Stimulated activated CD4-positive, alpha-beta T cell treated with anti-CD3 and anti-CD28 coated beads, Interleukin-15, amount 100 ng/mL, for 24 hours (primary cell): ENCODE data around the gene CDH4.

ENCODE experiments used
- DNase-seq: peaks from one replicate; pipeline ENCODE4 v3.0.0-alpha.2; 2020

Gene CDH4

DNA sequence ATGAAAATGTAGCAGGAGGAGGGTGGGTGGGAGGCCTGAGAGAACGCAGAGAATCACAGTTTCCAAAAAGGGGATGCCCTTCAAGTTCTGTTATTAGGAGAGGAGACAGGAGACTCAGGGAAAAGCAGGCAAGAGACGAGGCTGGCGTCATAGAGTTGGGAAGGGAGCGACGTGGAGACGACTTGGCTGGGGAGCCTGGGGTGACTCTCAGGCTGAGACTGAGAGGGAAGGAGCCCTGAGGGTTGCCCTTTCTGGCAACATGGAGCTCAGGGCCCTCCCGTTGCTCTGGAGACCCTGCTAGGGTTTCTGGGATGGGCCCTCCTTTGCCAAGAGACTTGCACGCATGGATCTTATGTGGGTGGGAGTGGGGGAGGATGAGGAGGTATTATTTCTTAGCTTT lies 108.9 kb downstream of the CDH4 start:
- no peak for DNase-seq

DNA sequence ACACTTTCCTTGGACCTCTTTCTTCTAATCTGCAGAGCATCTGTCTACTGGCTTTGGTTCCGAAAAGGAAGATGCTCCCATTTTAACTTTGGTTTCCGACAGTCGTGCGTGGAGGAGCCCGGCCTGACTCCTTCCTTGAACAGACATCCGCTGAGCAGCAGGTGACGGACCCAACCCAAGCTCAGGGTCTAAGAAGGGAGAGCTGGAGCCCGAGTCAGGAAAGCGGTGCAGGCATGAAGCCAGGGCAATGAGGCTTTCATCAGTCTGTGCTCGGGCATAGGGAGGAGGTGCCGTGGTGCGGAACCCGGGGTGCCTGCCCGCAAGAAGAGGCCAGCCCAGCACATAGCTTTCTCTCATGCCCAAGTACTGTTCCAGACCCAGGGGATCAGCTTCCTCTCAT lies 109.4 kb downstream of the CDH4 start:
- no peak for DNase-seq

DNA sequence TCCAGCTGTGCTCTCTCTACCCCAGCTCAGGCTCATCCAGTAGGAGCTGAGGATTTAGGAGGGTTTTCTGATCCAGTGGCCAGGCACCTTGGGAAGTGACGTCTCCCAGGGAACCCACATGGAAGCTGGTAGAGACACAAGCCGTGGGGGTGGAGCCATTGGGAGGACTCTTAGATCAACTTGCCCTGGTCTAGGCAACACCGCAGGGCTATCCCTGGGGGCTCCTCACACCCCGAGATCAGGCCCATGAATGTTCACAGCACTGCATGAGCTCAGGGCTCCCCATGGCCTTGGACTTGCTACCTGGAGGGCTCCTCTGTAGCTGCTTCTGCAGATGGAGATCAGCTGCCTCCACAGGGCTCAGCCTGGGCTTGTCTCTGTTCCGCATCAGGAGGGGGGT lies 112.1 kb downstream of the CDH4 start:
- DNase-seq = no peak

DNA sequence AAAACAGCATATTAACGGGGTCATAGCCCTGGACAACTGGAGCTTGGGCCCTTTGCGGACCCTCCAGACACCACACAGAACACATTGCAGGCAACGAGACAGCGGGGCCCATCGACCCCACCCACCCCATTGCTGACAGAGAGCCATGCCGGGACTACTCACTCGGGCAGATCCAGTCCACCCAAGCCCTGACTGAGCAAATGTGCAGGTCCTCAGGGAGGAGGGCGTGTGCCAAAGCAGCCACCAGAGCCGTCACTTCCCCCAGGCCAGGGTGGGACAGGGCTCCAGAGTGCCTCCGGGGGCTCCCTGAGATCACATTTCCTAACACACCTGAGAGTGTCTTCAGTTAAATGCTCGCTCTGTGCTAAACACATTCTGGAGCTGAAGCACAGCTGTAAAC lies 114.9 kb downstream of the CDH4 start:
- DNase-seq = no peak

DNA sequence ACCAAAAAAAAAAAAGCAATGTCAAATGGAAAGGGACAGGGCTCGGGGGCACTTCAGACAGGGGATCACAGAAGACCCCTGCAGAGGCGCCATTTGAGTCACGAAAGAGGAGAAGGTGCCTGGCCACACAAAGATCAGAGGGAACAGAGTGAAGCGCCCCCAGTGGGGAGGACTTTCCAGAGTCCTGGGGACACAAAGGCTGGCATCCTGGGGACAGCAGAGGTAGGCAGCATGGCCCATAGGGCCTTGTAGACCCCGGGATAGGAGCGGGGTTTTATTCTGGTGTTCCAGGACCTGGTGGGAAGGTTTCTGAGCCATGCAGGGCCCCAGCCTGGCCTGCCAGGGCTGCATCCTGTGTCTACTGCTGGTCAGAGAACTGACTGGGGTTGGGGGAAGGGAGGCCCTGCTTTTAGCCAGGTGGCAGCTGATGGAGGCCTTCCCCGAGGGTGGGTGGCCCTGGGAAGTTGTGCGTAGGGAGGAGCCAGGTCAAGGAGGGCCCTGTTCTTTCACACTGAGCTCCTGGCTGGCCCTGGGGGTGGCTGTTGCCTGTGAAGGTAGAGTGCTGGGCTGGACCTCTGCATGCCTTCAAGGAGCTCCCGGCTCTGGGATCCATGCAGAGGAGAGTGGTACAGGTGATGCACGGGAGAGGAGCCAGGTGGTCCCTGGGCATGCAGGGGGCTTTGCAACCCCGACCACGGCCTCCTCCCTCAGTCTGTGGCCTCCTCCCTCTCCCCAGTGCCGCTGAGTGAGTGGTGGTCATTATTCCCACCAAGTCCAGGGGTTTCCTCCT lies 117.9 kb downstream of the CDH4 start:
- DNase-seq = no peak

DNA sequence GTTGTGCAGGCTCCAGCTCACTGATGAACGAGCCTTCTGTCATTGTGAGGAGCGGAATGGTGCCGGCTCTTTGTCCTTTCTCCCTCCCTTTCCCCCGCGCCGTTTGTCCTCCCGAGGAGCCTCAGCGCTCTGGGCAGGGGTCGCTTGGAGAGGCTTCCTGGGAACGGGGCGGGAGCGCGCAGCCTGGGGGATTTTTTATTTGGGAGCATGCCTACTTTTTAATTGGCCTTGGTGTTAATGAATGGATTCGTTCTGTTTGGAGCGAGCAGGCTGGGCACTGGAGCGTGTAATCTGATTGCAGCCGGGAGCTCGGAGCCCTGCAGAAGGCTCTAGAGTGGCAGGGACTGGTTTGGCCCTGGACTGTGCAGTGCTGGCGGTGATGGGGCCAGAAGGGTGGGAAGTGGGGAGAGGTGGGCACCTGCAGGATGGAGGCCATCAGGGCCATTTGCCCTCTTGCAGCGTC lies 118.8 kb downstream of the CDH4 start:
- no peak for DNase-seq

DNA sequence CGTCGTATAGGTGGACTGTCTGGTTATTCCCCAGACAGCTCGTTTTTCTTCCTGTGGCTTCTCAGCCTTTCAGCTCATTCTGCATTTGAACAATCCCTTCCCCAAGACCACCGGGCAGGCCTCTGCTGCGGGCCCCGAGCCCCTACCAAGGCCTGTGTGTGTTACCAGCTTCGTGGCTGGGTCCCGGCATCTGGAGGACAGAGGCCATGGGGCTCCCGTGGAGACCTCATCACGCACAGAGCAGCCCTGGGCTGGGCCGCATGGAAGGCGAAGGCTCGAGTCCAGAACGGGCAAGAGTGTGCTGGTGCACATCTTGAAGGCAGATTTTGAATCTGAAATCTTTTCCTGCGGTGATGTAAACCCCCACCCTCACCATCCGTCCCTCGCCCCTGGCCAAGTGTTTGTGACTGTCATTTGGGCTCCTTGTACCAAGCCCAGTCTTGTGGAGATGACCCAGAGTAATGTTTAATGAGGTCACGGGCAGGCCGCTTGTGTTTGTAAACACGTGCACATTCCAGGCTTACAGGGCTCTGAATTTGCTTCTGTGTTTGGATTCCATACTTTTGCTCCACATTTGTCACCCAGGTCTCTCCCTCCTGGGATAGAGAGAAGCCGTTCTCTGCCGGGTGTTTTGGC lies 119.6 kb downstream of the CDH4 start:
- no peak for DNase-seq

DNA sequence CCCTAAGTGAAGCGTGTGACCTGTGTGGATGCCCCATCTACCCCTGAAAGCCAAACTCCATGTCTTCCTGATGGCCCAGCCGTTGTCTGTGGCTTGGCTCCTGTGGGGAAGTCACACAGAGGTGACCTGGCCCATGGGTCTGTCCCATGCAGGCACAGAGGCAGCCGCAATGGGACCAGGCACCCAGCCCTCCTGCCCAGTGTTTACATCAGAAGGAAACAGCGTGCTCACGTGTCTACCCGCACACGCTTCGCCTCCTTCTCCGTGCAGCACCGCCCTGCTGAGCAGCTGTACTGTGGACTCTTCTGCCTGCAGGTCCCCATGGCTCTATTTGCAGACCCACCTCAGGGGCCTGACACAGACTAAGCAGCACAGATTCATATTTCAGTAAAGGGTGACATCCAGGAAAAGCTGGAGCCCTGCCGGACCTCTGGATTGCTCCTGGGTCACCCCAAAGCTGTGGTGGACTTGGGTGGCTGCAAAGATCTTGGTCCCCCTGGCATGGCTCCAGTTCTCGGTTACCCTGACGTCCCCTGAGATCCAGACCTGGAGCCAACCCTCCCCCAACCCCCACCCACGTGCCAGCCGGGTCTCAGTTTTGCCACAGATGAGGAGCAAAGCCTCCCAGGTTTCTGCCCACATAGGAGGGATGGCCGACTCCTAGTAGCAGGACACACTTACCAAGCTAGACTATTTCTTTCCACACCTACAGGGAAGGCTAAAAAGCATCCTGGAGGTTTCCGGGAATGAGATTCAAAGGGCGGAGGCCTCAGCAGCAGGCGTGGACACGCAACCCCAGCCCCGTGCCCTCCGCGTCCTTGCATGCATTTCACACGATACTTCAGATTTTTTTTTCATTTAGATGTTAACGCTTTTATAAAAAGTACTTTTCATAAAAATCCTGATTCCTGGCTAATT lies 120.3 kb downstream of the CDH4 start:
- DNase-seq = no peak

DNA sequence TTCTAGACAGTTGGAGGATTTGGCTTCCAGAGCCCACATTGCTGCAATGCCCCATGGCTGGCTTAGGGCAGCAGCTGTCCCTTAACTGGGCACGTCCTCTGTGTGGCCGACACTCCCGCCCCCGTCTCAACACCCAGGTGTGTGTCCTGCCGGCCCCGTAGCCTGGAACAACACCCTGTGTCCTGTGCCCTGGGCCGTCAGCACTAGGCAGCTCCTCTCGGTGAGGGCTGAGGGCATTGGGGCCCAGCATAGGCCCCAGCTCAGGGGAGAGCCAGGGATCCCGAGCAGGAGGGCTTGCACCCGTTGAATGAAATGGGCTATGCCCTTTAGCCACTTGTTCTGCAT lies 121.0 kb downstream of the CDH4 start:
- no peak for DNase-seq

DNA sequence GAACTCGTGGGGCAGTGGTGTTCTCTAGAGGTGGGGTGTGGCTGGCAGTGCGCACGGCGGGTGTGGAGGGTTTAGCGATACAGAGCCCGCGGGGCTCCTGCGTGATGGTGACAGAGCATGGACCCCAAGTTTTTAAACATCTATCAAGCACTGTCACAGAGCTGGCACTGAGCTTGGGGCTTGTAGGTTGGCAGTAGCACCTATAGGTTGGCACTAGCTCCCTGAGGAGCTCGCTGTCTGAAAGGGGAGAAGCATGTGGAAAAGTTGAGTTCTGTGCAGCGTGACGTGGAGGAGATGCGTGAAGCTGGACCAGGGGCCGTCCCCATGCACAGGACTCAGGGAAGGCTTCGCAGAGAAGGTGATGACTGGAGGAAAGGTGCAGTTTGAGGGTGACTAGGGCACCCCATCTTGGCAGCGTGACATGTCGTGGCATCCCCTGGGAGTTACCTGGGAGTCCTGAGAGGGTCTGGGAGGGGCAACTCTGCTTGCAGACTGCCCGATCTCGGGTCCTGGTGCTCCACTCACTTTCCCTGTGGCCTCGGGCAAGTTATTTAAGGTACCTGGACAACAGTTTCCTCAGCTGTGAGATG lies 122.0 kb downstream of the CDH4 start:
- DNase-seq = no peak

DNA sequence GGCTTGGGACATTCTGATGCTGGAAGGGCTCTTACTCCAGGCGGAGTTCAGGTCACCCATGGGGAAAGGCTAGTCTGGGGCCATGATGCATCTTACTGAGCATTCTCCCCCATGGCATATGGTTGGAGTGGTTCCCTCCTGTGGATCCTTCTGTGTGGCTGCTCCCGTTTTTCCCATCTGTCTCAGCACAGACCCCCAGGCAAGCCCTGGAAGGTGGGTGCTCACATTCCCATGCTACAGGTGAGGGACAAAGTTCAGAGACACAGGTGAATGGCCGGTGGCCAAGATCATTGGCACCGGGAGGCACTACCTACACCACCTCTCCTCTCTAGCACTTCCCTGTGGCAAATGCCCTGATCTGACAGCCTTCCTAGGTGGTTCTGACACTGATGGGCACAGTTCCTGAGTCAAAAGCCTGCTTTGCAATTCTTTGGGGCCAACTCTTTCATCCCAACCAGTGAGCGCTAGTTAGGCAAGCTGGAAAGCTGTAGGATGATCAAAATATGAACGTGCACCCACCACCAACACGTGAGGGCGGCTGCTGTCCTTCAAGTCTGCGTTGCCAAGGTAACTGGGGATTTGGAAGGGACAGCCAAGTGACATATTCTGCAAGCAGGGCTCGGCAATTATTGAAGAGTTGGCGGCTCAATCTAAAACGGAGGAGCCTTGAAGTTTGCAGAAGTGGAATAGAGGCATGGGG lies 124.6 kb downstream of the CDH4 start:
- no peak for DNase-seq

DNA sequence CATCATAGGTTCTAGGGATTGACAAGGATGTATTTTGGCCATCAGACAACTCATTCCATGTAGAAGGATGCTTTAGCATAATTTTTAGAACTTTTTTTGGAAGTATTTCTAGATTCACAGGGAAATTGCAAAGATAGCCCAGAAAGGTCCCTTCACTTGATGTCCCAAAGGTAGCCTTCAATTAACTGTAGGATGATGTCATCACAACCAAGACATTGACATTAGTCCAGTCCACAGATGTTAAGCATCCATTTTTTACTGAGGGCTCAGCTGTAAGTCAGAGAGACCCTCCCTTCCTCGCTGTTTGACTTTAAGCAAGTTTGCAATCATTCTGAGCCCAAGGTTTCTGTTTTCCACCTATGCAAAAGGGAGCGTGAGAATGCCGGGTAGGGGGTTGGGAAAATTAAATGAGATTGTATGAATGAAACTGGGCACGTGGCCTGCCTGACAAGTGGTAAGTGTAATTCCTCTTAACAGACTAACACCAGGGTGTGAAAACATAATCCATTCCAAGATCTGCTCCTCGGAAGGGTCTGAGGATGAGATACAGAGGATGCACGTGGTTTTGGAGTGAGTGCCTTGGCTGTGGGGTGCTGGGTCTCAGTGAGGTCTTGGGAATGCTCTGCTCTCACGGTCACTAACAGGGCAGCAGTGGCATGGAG lies 126.8 kb downstream of the CDH4 start:
- no peak for DNase-seq

DNA sequence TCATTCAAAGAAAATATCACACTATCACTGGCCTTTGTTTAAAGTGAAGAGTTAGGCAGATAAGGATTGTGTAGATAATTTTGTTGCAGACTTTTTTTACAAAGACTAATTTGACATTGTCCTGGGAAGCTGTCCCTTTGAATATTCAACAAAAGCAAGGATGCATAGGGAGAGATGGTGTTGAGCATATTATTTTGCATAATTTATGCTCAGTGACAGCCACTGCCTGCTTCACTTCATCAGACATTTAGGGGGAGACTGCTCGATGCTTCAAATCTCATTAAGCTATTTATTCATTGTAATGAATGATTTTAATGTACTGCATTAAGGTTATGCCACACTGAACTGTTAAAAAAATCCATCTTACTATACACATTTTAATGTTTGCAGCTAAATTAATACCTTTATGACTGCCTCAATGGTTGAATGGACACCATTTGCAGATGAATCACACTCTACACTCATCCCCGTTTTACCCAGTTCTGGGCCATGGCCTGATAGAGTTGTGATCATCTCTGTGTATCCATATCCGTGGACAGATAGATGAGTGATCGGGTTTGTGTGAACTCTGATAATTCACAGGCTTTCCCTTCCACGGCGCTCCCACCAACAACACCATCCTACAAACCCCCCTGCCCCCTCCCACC lies 128.0 kb downstream of the CDH4 start:
- no peak for DNase-seq

DNA sequence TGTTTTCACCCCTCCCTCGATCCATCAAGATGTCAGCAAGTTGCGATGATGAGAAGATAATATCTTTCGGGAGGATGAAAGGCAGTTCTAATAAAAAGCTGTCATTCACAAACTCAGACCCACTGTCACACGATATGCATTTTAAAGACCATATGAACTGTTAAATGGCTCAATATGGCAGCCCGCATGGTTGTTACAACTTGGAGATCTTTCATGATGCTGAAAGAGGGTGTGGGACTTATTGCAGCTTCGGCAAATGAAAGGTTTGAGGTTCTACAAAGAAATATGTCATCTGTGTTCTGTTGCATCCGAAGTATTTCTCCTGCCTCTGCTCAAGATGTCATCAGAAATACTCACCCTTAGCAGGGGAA lies 128.5 kb downstream of the CDH4 start:
- DNase-seq = no peak

DNA sequence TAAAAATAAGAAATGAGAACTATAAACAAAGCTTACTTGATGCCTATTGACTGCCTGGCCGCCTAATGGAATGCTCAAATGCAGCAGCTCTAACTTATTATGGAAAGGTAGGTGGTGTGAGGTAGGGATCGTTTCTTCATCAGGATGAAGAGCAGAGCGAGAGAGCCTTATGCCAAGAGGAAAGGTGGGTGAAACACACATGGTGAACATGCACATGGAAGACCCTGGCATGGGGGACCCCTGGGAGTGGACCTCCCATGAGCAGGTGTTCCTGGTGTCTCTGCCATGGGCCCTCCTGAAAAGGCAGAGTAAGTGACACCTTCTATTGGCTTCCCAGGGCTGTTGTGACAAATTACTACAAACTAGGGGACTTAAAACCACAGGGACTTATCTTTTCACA lies 130.1 kb downstream of the CDH4 start:
- no peak for DNase-seq

DNA sequence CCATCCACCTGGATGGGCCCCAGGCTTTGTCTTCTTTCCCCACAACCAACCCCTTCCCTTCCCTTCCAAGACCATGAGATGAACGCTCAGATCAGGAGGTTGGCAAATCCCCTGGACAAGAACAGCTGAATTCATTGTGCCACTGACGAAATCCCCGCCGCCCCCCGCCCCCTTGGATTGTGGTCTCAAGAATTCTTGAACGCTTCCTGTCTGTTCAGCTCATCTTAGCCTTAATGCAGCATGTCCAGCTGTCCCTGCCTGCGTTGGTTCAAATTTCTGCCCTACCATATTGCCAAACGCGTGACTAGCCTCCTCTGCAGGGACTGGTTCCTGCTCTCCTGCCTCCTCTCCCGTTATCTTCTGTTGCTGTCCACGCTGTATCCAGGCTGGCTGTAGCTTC lies 133.2 kb downstream of the CDH4 start:
- DNase-seq = no peak

DNA sequence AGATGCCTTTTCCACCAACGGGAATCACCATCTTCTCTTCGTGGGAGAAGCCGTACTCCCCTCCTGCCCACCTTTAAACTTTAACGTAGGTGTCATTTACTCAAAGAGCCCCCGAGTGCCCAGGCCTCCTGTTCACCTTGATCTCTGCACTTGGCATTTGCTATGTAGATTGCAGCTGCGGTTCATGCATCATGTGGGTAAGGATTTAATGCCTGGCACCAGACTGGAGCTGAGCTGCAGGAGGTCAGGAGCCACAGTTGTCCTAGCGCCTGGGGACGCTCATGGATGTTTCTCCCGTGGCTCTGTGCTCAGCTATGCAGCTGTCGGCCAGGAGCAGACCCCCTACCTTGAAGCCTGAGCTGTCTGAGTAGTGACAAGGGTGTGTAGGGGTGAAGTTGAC lies 133.7 kb downstream of the CDH4 start:
- no peak for DNase-seq

DNA sequence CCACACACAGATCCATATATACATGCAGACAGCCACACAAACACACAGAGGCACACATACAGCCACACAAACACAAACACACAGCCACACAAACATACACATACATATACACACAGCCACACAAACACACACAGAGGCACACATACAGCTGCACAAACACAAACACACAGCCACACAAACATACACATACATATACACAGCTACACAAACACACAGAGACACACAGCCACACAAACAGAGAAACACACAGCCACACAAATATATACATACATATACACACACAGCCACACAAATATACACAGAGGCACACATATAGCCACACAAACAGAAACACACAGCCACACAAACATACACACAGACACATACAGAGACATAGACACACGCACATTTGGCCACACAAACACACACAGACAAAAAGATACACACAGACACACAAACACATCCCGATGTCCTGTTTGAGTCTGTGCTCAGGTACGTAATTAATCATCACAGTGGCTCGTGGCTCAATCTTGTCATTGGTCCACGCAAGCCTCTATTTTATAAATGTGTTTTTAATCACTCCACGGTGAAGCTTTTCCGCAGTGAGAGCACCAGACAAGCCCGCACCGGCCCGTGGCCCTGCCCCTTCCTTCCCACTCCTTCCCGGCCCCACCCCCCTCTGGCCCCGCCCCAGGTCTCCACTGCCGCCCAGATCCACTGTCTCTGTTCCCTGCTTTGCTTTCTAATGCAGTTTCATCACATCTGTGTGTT lies 135.3 kb downstream of the CDH4 start:
- peak; percentile 47 for DNase-seq

DNA sequence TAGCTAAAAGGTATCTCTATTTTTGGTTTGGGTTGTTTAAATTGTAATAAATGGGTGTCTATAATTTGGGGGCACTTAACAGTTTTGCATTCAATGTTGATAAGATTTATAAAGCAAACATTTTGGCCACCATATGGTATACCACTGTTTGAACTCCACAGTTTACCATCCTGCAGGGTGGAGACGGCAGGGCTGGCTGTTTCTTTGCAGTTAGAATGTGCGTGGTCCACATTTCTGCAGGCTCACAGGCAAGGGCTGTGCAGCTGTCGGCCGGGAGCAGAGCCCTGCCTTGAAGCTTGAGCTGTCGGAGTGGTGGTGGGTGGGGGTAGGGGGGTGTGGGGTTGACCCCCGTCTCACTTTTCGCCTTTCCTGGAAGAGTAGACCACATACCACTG lies 135.9 kb downstream of the CDH4 start:
- no peak for DNase-seq

DNA sequence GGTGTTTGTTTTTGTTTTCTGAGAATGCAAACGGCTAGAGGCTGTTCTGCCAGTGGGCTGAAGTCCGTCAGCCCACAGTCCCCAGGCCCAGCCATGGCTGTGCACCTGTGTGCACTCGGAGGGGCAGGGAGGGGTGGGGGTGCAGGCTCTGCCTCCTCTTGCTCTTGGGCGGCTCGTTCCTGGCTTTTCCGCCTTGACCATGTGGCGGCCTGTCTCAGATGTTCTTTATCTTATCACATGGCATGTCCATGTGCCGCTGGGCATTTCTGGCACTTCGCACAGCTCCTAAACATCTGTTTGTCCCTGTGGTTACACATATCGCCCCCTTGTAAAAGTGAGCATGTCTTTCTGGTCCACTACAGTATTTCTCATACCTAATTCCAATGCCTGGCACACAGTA lies 137.0 kb downstream of the CDH4 start:
- DNase-seq = no peak

DNA sequence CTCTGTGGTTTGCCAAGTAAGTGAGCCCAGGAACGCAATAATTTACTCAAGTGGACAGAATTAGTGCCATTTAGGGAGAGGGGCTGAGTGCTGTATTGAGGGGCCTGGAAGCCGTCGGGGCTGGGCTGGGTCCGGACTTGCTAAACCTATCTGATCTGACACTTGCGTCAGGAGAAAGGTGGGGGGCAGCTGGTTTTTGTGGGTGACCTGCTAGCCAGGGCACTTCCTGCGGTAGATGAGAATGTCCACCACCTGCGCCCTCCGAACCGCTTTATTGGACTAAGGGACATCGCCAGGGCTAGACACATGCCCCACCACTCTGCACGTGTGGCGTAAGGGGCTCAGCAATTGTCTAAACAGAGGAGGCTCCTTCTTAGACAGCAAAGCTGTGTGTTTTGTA lies 139.1 kb downstream of the CDH4 start:
- no peak for DNase-seq
